ENCODE measurements around the gene BPIFA2.

BPIFA2 gene

GRCh38 chr20:33139467-33139866 is 28.5 kb upstream of the BPIFA2 start:
- no peak for TF ChIP-seq CTCF (IDR thresholded peaks at IDR 0.05; ENCODE audit: extremely low read depth, insufficient read depth, missing control alignments)
- DNase-seq (ENCODE audit: low spot score) = no peak
- in situ Hi-C loops (cut with MboI; ENCODE audit: low pct_unique_long_range_greater_than_20kb, low sequenced_read_pairs, unreplicated experiment) = no loop called here

GRCh38 chr20:33145521-33145920 is 22.4 kb upstream of the BPIFA2 start:
- DNase-seq (ENCODE audit: low spot score) = no peak
- no peak for TF ChIP-seq CTCF (IDR thresholded peaks at IDR 0.05; ENCODE audit: extremely low read depth, insufficient read depth, missing control alignments)
- in situ Hi-C loops (cut with MboI; ENCODE audit: low pct_unique_long_range_greater_than_20kb, low sequenced_read_pairs, unreplicated experiment) = no loop called here

GRCh38 chr20:33147299-33147698 is 20.7 kb upstream of the BPIFA2 start:
- DNase-seq (ENCODE audit: low spot score) = no peak
- in situ Hi-C loops (cut with MboI; ENCODE audit: low pct_unique_long_range_greater_than_20kb, low sequenced_read_pairs, unreplicated experiment) = no loop called here
- no peak for TF ChIP-seq CTCF (IDR thresholded peaks at IDR 0.05; ENCODE audit: extremely low read depth, insufficient read depth, missing control alignments)

- in situ Hi-C loops (cut with MboI; ENCODE audit: low pct_unique_long_range_greater_than_20kb, low sequenced_read_pairs, unreplicated experiment) = no loop called here
- TF ChIP-seq CTCF (IDR thresholded peaks at IDR 0.05; ENCODE audit: extremely low read depth, insufficient read depth, missing control alignments) = no peak
- no peak for DNase-seq (ENCODE audit: low spot score)
These were observed 19.9 kb upstream of the BPIFA2 start for GRCh38 chr20:33148040-33148439.

- in situ Hi-C loops (cut with MboI; ENCODE audit: low pct_unique_long_range_greater_than_20kb, low sequenced_read_pairs, unreplicated experiment) = no loop called here
- no peak for DNase-seq (ENCODE audit: low spot score)
- no peak for TF ChIP-seq CTCF (IDR thresholded peaks at IDR 0.05; ENCODE audit: extremely low read depth, insufficient read depth, missing control alignments)
These were observed 13.7 kb upstream of the BPIFA2 start for GRCh38 chr20:33154252-33154651.

- TF ChIP-seq CTCF (IDR thresholded peaks at IDR 0.05; ENCODE audit: extremely low read depth, insufficient read depth, missing control alignments) = no peak
- no peak for DNase-seq (ENCODE audit: low spot score)
- in situ Hi-C loops (cut with MboI; ENCODE audit: low pct_unique_long_range_greater_than_20kb, low sequenced_read_pairs, unreplicated experiment) = no loop called here
These were observed 9.1 kb upstream of the BPIFA2 start for GRCh38 chr20:33158637-33159385.

Measured in GM13977 (cell line).